SH-SY5Y (cell line): ENCODE data around the gene CD79A.

Experiments
- GATA2 ChIP-seq: IDR thresholded peaks from 2 replicates; pipeline ENCODE4 v1.6.1; 2011; ENCODE audit warnings: mild to moderate bottlenecking, low read depth, low read length
- GATA3 ChIP-seq: IDR thresholded peaks from 2 replicates; pipeline ENCODE4 v1.6.1; 2011; ENCODE audit warnings: low read depth, mild to moderate bottlenecking, low read length, moderate library complexity

The CD79A gene

GRCh38 chr19:41886761-41887710, 10.0 kb downstream of the CD79A start:
- no peak for TF ChIP-seq GATA2
- no peak for TF ChIP-seq GATA3

GRCh38 chr19:41887711-41888382, 10.8 kb downstream of the CD79A start:
- TF ChIP-seq GATA2 (no peak), GATA3 (no peak)

- TF ChIP-seq GATA3, result no peak
- TF ChIP-seq GATA2, result no peak
Measured at GRCh38 chr19:41888926-41889325, 11.8 kb downstream of the CD79A start.

GRCh38 chr19:41889896-41890295, 12.8 kb downstream of the CD79A start:
- no peak for TF ChIP-seq GATA3
- no peak for TF ChIP-seq GATA2

- no peak for TF ChIP-seq GATA3
- no peak for TF ChIP-seq GATA2
Measured at GRCh38 chr19:41890936-41891335, 13.9 kb downstream of the CD79A start.

GRCh38 chr19:41892173-41892902, 15.3 kb downstream of the CD79A start:
- no peak for TF ChIP-seq GATA3
- no peak for TF ChIP-seq GATA2

- TF ChIP-seq GATA2, result no peak
- TF ChIP-seq GATA3, result no peak
Measured at GRCh38 chr19:41893899-41894298, 16.8 kb downstream of the CD79A start.

- TF ChIP-seq GATA3, result no peak
- no peak for TF ChIP-seq GATA2
Measured at GRCh38 chr19:41894350-41894749, 17.3 kb downstream of the CD79A start.

- TF ChIP-seq GATA2, result no peak
- no peak for TF ChIP-seq GATA3
Measured at GRCh38 chr19:41895745-41896580, 18.9 kb downstream of the CD79A start.

GRCh38 chr19:41896581-41896942, 19.5 kb downstream of the CD79A start:
- TF ChIP-seq GATA3 (no peak), GATA2 (no peak)

GRCh38 chr19:41897181-41897580, 20.1 kb downstream of the CD79A start:
- TF ChIP-seq GATA2 (no peak), GATA3 (no peak)

- no peak for TF ChIP-seq GATA2
- TF ChIP-seq GATA3, result no peak
Measured at GRCh38 chr19:41897820-41898219, 20.7 kb downstream of the CD79A start.

GRCh38 chr19:41898235-41898634, 21.2 kb downstream of the CD79A start:
- TF ChIP-seq GATA3 (no peak), GATA2 (no peak)
